Amygdala (tissue), 56 donors: Measurements from ENCODE around the gene HOXA3.
A peak's percentile ranks its signal among the peaks of the same experiment; 100 is the strongest.

Source experiments
- DNase-seq, 56 donors: peaks; one replicate each; lab custom pipeline; 2025; lab: John Stamatoyannopoulos, UW

HOXA3 gene

DNA sequence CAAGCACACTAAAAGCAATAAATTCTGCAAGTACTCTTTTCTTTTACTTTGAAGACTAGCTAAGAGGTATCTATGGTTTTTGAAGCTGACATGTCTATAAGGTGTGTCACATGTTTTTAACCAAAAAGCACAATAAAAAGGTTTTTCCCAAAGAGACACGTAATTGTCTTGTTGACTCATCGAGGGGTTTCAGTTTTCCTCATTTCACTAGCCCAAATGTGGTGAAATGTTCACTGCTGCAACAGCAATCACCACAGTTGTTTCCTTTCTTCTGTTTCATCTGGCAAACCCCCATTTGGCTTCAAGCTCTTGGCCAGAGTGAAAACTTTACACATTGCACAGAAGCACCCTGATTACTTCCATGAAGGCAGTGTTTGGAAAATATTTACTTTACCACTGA lies 18.0 kb downstream of the HOXA3 start:
- no peak for DNase-seq

- no peak for DNase-seq
Observed at GRCh38 chr7:27133409-27134231, 18.8 kb downstream of the HOXA3 start.

- no peak for DNase-seq
Observed at GRCh38 chr7:27132978-27133377, 19.4 kb downstream of the HOXA3 start.

- no peak for DNase-seq
Observed at GRCh38 chr7:27132214-27132613, 20.2 kb downstream of the HOXA3 start.

- no peak for DNase-seq
Observed at GRCh38 chr7:27131390-27131819, 21.0 kb downstream of the HOXA3 start.

- peak in 8 of 56 donors; percentile 4 to 23 (median 6) for DNase-seq
Observed at GRCh38 chr7:27130540-27131389, 21.6 kb downstream of the HOXA3 start, which contains the start of gene HOXA4. Gene HOXA4, minus strand, starts transcription at chr7:27130757. Its CDS starts 24 bp downstream, at chr7:27130733.

- no peak for DNase-seq
Observed at GRCh38 chr7:27129729-27130539, 22.4 kb downstream of the HOXA3 start.

- no peak for DNase-seq
Observed at GRCh38 chr7:27128776-27129728, 23.3 kb downstream of the HOXA3 start.

GRCh38 chr7:27128034-27128433 lies 24.3 kb downstream of the HOXA3 start:
- no peak for DNase-seq

GRCh38 chr7:27126596-27127327 lies 25.6 kb downstream of the HOXA3 start:
- no peak for DNase-seq

DNA sequence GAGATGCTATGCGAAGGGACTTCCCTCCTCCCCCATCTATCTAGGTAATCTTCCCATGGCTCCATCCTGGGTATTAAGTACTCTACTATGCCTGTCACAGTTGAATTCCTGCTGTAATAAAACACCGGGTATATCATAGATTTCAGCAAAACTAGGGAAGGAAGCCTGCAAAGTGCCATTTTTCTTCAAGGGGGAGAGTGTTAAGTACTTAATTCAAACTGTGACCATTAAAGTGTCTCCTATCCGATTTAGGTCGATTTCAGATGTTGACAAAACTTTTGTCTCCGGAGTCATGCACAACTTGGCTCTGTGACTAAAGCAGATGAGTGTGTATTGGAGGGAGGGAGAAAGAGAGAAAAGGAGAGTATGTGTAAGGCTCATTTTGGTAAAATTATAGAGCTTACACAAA lies 26.4 kb downstream of the HOXA3 start:
- no peak for DNase-seq

GRCh38 chr7:27124902-27125689 lies 27.3 kb downstream of the HOXA3 start:
- no peak for DNase-seq

- no peak for DNase-seq
Observed at GRCh38 chr7:27124096-27124901, 28.1 kb downstream of the HOXA3 start.

DNA sequence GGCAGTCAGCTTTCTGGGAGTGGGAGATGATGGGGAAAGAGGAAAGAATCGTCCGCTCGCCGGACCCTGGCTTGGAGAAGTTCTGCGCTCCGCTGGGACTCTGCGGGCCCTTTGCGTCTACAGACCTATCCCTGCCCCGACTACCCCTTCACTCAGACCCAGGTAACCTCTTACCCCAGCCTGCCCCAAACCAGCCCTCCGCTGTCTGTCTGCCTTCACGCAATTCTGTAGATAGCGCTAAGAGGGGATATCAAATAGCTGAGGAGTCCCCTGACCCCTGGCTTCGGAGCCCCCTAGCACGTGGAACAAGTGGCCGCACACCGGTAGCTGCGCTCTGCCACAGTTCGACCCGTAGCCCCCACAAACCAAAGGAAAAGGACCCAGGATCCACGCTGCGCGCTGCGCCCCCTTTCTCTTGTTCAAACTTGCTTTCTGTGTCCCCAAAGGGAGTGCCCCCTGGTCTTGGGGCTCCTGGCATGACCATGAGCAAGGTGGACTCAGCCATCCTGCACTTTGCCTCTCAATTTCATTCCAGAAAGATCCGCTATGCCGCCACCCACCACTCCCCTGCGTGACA lies 28.8 kb downstream of the HOXA3 start:
- no peak for DNase-seq

DNA sequence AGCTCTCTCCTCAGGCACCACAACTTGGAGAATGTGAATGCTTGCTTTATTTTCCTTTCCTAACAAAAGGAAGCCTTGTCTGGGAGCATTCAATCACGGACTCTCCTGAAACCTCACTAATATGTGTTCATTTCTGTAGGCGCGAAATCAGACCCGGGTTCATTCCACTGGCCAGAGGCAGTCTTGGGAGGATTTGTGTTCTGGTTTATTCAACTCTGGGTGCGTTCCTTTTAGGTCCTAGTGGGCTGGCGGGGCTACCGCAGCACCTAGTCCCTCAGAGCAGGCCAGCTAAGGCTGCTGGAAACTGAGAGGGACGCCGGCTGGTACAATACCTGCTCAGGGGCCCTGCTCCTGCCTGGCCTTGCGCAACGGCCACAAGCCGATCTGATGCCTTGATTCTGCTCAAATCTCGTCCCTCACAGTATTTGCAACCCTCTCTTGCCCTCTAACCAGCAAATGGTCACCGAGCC lies 29.3 kb downstream of the HOXA3 start:
- no peak for DNase-seq

GRCh38 chr7:27122077-27122910 lies 30.1 kb downstream of the HOXA3 start:
- DNase-seq: no peak
